Endothelial cell of umbilical vein (primary cell): ENCODE data around the gene RFLNA. TPM values are rescaled to one million over a fixed set of nuclear protein-coding genes. Genes with fewer than 3 reads are reported as not detected.

Source experiments
- BruUV-seq: library from RNA; stranded (reverse); fragments of 400-500 nt; replicated peaks from 2 replicates; lab custom pipeline; 2021; lab: Mats Ljungman, UMichigan
- CTCF ChIA-PET: fragments of 300-600, 350-600 bp; sonication (Branson Sonifier 250); formaldehyde crosslinking; loops from one replicate; lab custom pipeline; 2021; ENCODE audit warnings: antibody characterized with exemption, inconsistent platforms; lab: Charles Lee
- POLR2A ChIA-PET: fragments of 300-600, 350-600 bp; sonication (Branson Sonifier 250); formaldehyde crosslinking; loops from one replicate; lab custom pipeline; 2021; ENCODE audit warnings: antibody characterized with exemption, inconsistent platforms; lab: Charles Lee
- DNase-seq: peaks from one replicate; pipeline ENCODE4 v3.0.0-alpha.2; 2011; ENCODE audit warnings: low read depth, low spot score
- FAIRE-seq: peaks from 2 replicates; lab custom pipeline; 2011; peaks lifted over from hg19 to GRCh38; lab: Jason Lieb, UNC
- H2AFZ ChIP-seq: 2 replicates; pipeline ENCODE4 v1.6.0; 2012; ENCODE audit warnings: low read depth, low read length, control low read depth, inconsistent platforms
- H3K27ac ChIP-seq: 2 replicates; pipeline ENCODE4 v1.5.1; 2011; ENCODE audit warnings: low read depth, mild to moderate bottlenecking, control low read depth, low read length, moderate library complexity; ENCODE audit not compliant: insufficient read depth
- H3K27me3 ChIP-seq, 2 experiments: 2 replicates each; pipeline versions ENCODE4 v1.6.0 to v1.6.1; 2011; ENCODE audit warnings: low read length in 2 of 2, mixed read lengths in 1 of 2; ENCODE audit not compliant: control insufficient read depth in 2 of 2, insufficient read depth in 2 of 2
- H3K36me3 ChIP-seq, 2 experiments: 2 replicates in 1 of 2; 3 replicates in 1 of 2; pipeline ENCODE4 v1.5.1; 2011; ENCODE audit warnings: low read length in 2 of 2, mild to moderate bottlenecking in 1 of 2, moderate library complexity in 1 of 2; ENCODE audit not compliant: control insufficient read depth in 2 of 2, insufficient read depth in 2 of 2; ENCODE audit errors: extremely low read depth in 1 of 2
- H3K4me1 ChIP-seq: 3 replicates; pipeline ENCODE4 v1.5.1; 2011; ENCODE audit warnings: mild to moderate bottlenecking, low read length; ENCODE audit not compliant: control insufficient read depth, insufficient read depth; ENCODE audit errors: extremely low read depth
- H3K4me2 ChIP-seq: 2 replicates; pipeline ENCODE4 v1.6.1; 2011; ENCODE audit warnings: low read length, control low read depth, mixed read lengths; ENCODE audit not compliant: insufficient read depth
- H3K4me3 ChIP-seq, 3 experiments: fragments of 200-600 bp in 1 of 3; sonication (generic), shearing (Covaris generic) in 1 of 3; replicated peaks in 1 of 3; 2 replicates each; pipeline ENCODE4 v1.5.1; 2011 to 2016; ENCODE audit warnings: control low read depth in 3 of 3, low read length in 3 of 3, mild to moderate bottlenecking in 2 of 3, inconsistent platforms in 1 of 3, low read depth in 1 of 3, moderate library complexity in 1 of 3; ENCODE audit not compliant: insufficient read depth in 1 of 3
- H3K79me2 ChIP-seq: 2 replicates; pipeline ENCODE4 v1.6.0; 2012; ENCODE audit warnings: low read length, inconsistent platforms; ENCODE audit not compliant: control insufficient read depth, insufficient read depth
- H3K9ac ChIP-seq: replicated peaks from 2 replicates; pipeline ENCODE3; 2011; ENCODE audit warnings: low read length, control low read depth; ENCODE audit not compliant: insufficient read depth; ENCODE audit errors: extremely low read depth
- H3K9me1 ChIP-seq: replicated peaks from 3 replicates; pipeline ENCODE4 v1.6.0; 2011; ENCODE audit warnings: mild to moderate bottlenecking, low read length; ENCODE audit not compliant: control insufficient read depth, insufficient read depth; ENCODE audit errors: extremely low read depth
- H3K9me3 ChIP-seq: replicated peaks from 2 replicates; pipeline ENCODE4 v1.5.1; 2012; ENCODE audit warnings: low read length, inconsistent platforms; ENCODE audit not compliant: control insufficient read depth, insufficient read depth
- H4K20me1 ChIP-seq: replicated peaks from 2 replicates; pipeline ENCODE3; 2011; ENCODE audit warnings: mild to moderate bottlenecking, low read length; ENCODE audit not compliant: control insufficient read depth, insufficient read depth; ENCODE audit errors: extremely low read depth
- EZH2 ChIP-seq: IDR thresholded peaks from 2 replicates; pipeline ENCODE4 v1.6.1; 2012; ENCODE audit warnings: borderline replicate concordance, low read depth, mild to moderate bottlenecking, moderate library complexity, low read length, inconsistent platforms; ENCODE audit not compliant: severe bottlenecking
- FOS ChIP-seq: IDR thresholded peaks from 2 replicates; pipeline ENCODE4 v1.6.1; 2011; ENCODE audit warnings: mild to moderate bottlenecking, low read length, moderate library complexity, borderline replicate concordance; ENCODE audit not compliant: insufficient read depth
- GATA2 ChIP-seq: IDR thresholded peaks from 2 replicates; pipeline ENCODE4 v1.7.0; 2011; ENCODE audit warnings: low read depth, mild to moderate bottlenecking, moderate library complexity, mixed read lengths, low read length; ENCODE audit not compliant: insufficient read length, insufficient read depth
- JUN ChIP-seq: IDR thresholded peaks from 2 replicates; pipeline ENCODE4 v1.6.1; 2011; ENCODE audit warnings: borderline replicate concordance, low read depth; ENCODE audit not compliant: insufficient read length, insufficient read depth
- MYC ChIP-seq: IDR thresholded peaks from one replicate; pipeline ENCODE4 v1.6.1; 2011; ENCODE audit warnings: mild to moderate bottlenecking, low read depth, low read length
- POLR2A ChIP-seq: IDR thresholded peaks from 2 replicates; pipeline ENCODE4 v1.6.1; 2012; ENCODE audit warnings: low read depth, mild to moderate bottlenecking, control low read depth, low read length
- POLR2AphosphoS5 ChIP-seq: IDR thresholded peaks from 2 replicates; pipeline ENCODE4 v1.6.1; 2012; ENCODE audit warnings: low read depth, mild to moderate bottlenecking, control low read depth, low read length, moderate library complexity; ENCODE audit not compliant: insufficient read depth
- dilution Hi-C: fragments of 300-500 bp; cut with MboI; formaldehyde crosslinking; loops from one replicate; pipeline ENCODE4 v1.15.0; 2019; ENCODE audit warnings: low sequenced_read_pairs; ENCODE audit not compliant: extremely low pct_ligation_motif_present
- intact Hi-C: fragments of 100-400 bp; cut with micrococcal nuclease; formaldehyde crosslinking; loops from one replicate; pipeline ENCODE4 v1.10.0; 2022
- polyA plus RNA-seq, 4 experiments: library from polyadenylated mRNA; depleted of rRNA in 3 of 4; stranded (reverse) in 3 of 4; unstranded in 1 of 4; fragments of >200 nt; gene quantifications; 2 replicates each; pipeline versions ENCODE4 v1.2.1 to v1.2.3, GENCODE V29; 2011 to 2012; ENCODE audit warnings: missing spikeins in 1 of 4
- total RNA-seq: library from RNA; stranded (reverse); gene quantifications from 2 replicates; pipeline ENCODE4 v1.2.3, GENCODE V29; 2021
- TF ChIP-seq, protein P1 (sequence below), 2 donors: IDR thresholded peaks; 1 replicate in 1 of 2; 2 replicates in 1 of 2; pipeline ENCODE4 v1.5.1; 2011; ENCODE audit warnings: low read length in 2 of 2, mild to moderate bottlenecking in 2 of 2, moderate library complexity in 2 of 2, control low read depth in 1 of 2, inconsistent platforms in 1 of 2, low read depth in 1 of 2; ENCODE audit not compliant: insufficient read depth in 1 of 2; ENCODE audit errors: extremely low read depth in 1 of 2
- TF ChIP-seq, protein P2 (sequence below): IDR thresholded peaks from 2 replicates; pipeline ENCODE4 v1.6.1; 2011; ENCODE audit not compliant: insufficient read depth, insufficient read length

RFLNA gene
- total and polyA plus RNA-seq, 2 donors (not counting 3 experiments of a cell fraction or from before 2014, with no cell fraction given), result 19.7 to 24.5 TPM

DNA sequence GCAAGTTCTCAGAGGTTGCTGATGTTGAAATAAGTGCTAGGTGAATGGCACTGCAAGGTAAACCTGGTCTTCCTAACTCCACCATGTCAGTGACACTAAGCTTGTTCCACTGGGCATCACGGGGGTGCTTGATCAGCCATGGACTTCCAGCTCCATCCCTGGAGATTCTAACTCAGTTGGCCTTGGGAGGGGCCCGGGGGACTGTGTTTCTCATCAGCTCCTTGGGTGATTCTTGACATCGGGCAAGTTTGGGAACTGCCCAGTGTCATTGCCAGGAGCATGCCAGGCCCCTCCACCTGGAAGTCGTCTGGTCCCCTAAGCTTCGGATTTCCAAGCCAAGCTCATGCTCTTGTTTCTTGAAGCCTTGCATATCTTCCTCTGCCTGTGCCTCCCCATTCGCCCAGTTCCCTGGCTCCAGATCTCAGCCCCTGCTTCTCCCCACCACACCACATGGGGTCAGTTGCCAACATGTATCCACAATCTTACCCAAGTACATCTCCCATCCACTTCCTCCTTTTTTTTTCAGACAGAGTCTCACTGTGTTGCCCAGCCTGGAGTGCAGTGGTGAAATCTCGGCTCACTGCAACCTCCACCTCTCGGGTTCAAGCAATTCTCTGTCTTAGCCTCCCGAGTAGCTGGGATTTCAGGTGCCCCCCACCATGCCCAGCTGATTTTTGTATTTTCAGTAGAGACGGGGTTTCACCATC is 30.7 kb upstream of the RFLNA start:
- ChIA-PET POLR2A (no interaction called here), CTCF (interaction anchor here (1.0 to 1.3 kb wide), 3 partner anchors 9 to 211 kb away, joined by 3 to 4 read pairs (median 3); no protein-coding TSS in a partner anchor)
- FAIRE-seq, result no peak
- no TSS peak for BruUV-seq
- H3K9ac ChIP-seq, result no peak overlapping the region
- no peak for TF ChIP-seq GATA2
- no peak for TF ChIP-seq EZH2
- TF ChIP-seq MYC, result no peak
- H3K27me3 ChIP-seq, result peaks cover 0 to 3% of the 10 kb centered on the region in 2 experiments
- no peak overlapping the region for H2AFZ ChIP-seq
- no peaks in the 10 kb centered on the region for H3K4me1 ChIP-seq
- H3K27ac ChIP-seq, result no peak overlapping the region
- H3K9me1 ChIP-seq, result no peaks in the 10 kb centered on the region
- H3K9me3 ChIP-seq, result no peaks in the 10 kb centered on the region
- H3K79me2 ChIP-seq, result no peaks in the 10 kb centered on the region
- dilution Hi-C loops, result no loop called here
- no peaks in the 10 kb centered on the region for H3K36me3 ChIP-seq
- H4K20me1 ChIP-seq, result no peaks in the 10 kb centered on the region
- no peak for DNase-seq
- no peak overlapping the region for H3K4me3 ChIP-seq
- no peak overlapping the region for H3K4me2 ChIP-seq
- intact Hi-C loops, result no loop called here

DNA sequence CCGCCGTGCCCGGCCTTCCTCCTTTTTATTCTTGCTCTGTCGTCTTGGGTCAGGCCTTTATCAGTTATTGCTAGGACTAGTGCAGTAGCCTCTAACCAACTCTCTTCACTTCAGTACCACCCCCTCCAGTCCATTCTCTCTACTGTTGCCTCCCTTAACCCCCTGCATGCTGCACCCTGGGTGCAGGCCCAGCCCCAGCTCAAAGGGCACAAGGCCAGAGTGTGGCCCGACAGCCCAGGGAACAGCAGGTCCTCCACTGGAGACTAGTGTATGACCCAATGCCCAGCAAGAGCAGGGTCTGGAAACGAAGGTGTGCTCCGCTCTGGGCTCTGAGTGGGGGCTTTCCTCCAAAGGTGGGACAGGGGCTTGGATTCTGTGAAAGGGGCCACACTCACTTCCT is 30.0 kb upstream of the RFLNA start:
- intact Hi-C loops, result no loop called here
- Histone ChIP-seq H3K9ac (no peak overlapping the region), H3K9me3 (no peaks in the 10 kb centered on the region), H3K4me1 (no peaks in the 10 kb centered on the region), H4K20me1 (no peaks in the 10 kb centered on the region), H3K9me1 (no peaks in the 10 kb centered on the region), H3K27ac (no peak overlapping the region), H3K4me3 (no peak overlapping the region), H3K27me3 (peaks cover 0 to 1% of the 10 kb centered on the region in 2 experiments), H3K4me2 (no peak overlapping the region), H2AFZ (no peak overlapping the region), H3K36me3 (no peaks in the 10 kb centered on the region), H3K79me2 (no peaks in the 10 kb centered on the region)
- ChIA-PET POLR2A (no interaction called here), CTCF (interaction anchor here (1.3 kb wide), 1 partner anchor 211 kb away, joined by 4 read pairs; no protein-coding TSS in a partner anchor)
- TF ChIP-seq GATA2, result no peak
- TF ChIP-seq, protein P1, sequence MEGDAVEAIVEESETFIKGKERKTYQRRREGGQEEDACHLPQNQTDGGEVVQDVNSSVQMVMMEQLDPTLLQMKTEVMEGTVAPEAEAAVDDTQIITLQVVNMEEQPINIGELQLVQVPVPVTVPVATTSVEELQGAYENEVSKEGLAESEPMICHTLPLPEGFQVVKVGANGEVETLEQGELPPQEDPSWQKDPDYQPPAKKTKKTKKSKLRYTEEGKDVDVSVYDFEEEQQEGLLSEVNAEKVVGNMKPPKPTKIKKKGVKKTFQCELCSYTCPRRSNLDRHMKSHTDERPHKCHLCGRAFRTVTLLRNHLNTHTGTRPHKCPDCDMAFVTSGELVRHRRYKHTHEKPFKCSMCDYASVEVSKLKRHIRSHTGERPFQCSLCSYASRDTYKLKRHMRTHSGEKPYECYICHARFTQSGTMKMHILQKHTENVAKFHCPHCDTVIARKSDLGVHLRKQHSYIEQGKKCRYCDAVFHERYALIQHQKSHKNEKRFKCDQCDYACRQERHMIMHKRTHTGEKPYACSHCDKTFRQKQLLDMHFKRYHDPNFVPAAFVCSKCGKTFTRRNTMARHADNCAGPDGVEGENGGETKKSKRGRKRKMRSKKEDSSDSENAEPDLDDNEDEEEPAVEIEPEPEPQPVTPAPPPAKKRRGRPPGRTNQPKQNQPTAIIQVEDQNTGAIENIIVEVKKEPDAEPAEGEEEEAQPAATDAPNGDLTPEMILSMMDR (IDR thresholded peaks at IDR 0.05; ENCODE audit: extremely low read depth in 1 of 2, insufficient read depth in 1 of 2, low read depth in 1 of 2, low read length in 2 of 2), result no peak
- TF ChIP-seq JUN, result no peak
- no peak for TF ChIP-seq MYC
- TF ChIP-seq, protein P2, sequence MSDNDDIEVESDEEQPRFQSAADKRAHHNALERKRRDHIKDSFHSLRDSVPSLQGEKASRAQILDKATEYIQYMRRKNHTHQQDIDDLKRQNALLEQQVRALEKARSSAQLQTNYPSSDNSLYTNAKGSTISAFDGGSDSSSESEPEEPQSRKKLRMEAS, result no peak
- TF ChIP-seq POLR2AphosphoS5, result no peak
- no peak for TF ChIP-seq POLR2A
- no peak for TF ChIP-seq FOS
- TF ChIP-seq EZH2, result no peak
- DNase-seq, result no peak
- dilution Hi-C loops, result no loop called here
- no TSS peak for BruUV-seq
- FAIRE-seq, result no peak
